Astrocyte (in vitro differentiated cells and primary cell): ENCODE data around the gene LBR.
"Not testable (repeated sequence)": the region's sequence is repeated elsewhere in the genome, so short reads cannot be mapped to it uniquely, and the experiment has no call there.

Source experiments
- EZH2 ChIP-seq: IDR thresholded peaks from 2 replicates; pipeline ENCODE4 v1.6.1; 2012; ENCODE audit warnings: mild to moderate bottlenecking, low read length, inconsistent platforms; ENCODE audit not compliant: insufficient read depth
- TF ChIP-seq, protein P1 (sequence below): IDR thresholded peaks from 2 replicates; pipeline ENCODE4 v1.5.1; 2011; ENCODE audit warnings: low read depth, mild to moderate bottlenecking, inconsistent platforms, low read length, moderate library complexity; ENCODE audit not compliant: insufficient read depth

DNA sequence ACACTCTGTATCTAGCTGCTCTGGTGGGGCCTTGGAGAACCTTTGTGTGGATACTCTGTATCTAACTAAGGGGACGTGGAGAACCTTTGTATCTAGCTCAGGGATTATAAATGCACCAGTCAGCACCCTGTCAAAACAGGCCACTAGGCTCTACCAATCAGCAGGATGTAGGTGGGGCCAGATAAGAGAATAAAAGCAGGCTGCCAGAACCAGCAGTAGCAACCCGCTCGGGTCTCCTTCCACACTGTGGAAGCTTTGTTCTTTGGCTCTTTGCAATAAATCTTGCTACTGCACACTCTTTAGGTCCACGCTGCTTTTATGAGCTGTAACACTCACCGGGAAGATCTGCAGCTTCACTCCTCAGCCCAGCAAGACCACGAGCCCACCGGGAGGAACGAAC lies 45.4 kb upstream of the LBR start:
- TF ChIP-seq, protein P1, sequence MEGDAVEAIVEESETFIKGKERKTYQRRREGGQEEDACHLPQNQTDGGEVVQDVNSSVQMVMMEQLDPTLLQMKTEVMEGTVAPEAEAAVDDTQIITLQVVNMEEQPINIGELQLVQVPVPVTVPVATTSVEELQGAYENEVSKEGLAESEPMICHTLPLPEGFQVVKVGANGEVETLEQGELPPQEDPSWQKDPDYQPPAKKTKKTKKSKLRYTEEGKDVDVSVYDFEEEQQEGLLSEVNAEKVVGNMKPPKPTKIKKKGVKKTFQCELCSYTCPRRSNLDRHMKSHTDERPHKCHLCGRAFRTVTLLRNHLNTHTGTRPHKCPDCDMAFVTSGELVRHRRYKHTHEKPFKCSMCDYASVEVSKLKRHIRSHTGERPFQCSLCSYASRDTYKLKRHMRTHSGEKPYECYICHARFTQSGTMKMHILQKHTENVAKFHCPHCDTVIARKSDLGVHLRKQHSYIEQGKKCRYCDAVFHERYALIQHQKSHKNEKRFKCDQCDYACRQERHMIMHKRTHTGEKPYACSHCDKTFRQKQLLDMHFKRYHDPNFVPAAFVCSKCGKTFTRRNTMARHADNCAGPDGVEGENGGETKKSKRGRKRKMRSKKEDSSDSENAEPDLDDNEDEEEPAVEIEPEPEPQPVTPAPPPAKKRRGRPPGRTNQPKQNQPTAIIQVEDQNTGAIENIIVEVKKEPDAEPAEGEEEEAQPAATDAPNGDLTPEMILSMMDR, result not testable (repeated sequence)
- TF ChIP-seq EZH2, result not testable (repeated sequence)
